Upper lobe of left lung (tissue), 4 donors: ENCODE data around the gene IFNGR1.

Source experiments
- CTCF ChIP-seq, 6 experiments: fragments of 450-650 bp in 4 of 6; fragments of 200-600 bp in 2 of 6; sonication (generic) in 2 of 6; IDR thresholded peaks; one replicate each; pipeline ENCODE4 v1.5.1; 2016 to 2019; ENCODE audit warnings: antibody characterized with exemption in 6 of 6
- POLR2A ChIP-seq, 4 donors: fragments of 450-650 bp; IDR thresholded peaks; one replicate each; pipeline ENCODE4 v1.5.1; 2016 to 2017; ENCODE audit warnings: antibody characterized with exemption in 4 of 4, mild to moderate bottlenecking in 2 of 4

DNA sequence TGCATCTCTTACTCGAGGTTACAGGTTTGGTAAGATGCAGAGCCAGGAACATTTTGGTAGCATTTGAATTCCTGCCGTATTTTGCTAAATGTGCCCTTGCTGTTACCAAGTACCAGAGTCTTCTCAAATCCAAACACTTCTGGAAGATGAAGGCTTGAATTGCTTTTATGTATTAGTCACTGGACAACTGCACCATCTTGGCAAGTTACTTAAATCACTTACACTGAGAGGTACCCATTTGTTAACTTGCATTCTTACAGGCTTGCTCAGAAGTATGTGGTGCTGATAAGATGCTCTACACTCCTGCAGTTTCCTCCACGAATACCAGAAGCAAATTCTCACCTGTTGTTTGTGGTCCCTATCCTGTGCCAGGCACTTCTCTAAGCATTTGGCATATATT, 58.4 kb downstream of the IFNGR1 start:
- TF ChIP-seq CTCF (IDR thresholded peaks at IDR 0.05) (no peak), POLR2A (IDR thresholded peaks at IDR 0.05) (no peak)
